GM12873 (cell line): ENCODE results near the gene HS6ST3.

ENCODE experiments used
- CTCF ChIP-seq: IDR thresholded peaks from 2 replicates; pipeline ENCODE4 v1.5.1; 2012; ENCODE audit warnings: low read depth, mild to moderate bottlenecking, moderate library complexity, low read length, control low read depth; ENCODE audit not compliant: insufficient read depth; ENCODE audit errors: missing control alignments

Gene HS6ST3

GRCh38 chr13:96285729-96286128 is 195.8 kb downstream of the HS6ST3 start:
- no peak for TF ChIP-seq CTCF

- TF ChIP-seq CTCF: no peak
Measured at GRCh38 chr13:96294930-96295881, 205.3 kb downstream of the HS6ST3 start.

- TF ChIP-seq CTCF: no peak
Measured at GRCh38 chr13:96297360-96297759, 207.5 kb downstream of the HS6ST3 start.

- peak; percentile 8 for TF ChIP-seq CTCF
Measured at GRCh38 chr13:96299235-96299634, 209.3 kb downstream of the HS6ST3 start.

GRCh38 chr13:96308568-96308967 is 218.7 kb downstream of the HS6ST3 start:
- no peak for TF ChIP-seq CTCF

- TF ChIP-seq CTCF: no peak
Measured at GRCh38 chr13:96314974-96315373, 225.1 kb downstream of the HS6ST3 start.

- TF ChIP-seq CTCF: no peak
Measured at GRCh38 chr13:96338030-96338429, 248.1 kb downstream of the HS6ST3 start.
